Immature natural killer cell (primary cell): ENCODE results near the gene KLF7. TPM values are rescaled to one million over a fixed set of nuclear protein-coding genes. Genes with fewer than 3 reads are reported as not detected.

Source experiments
- DNase-seq, 3 donors: peaks; one replicate each; pipeline ENCODE4 v3.0.0; 2022; ENCODE audit warnings: mixed read lengths in 1 of 3
- H3K27ac Mint-ChIP-seq, 6 donors: one replicate each; pipeline ENCODE4 v1.8.0; 2020; ENCODE audit warnings: mixed read lengths in 6 of 6, mild to moderate bottlenecking in 5 of 6, inconsistent platforms in 4 of 6, moderate library complexity in 3 of 6
- H3K27me3 Mint-ChIP-seq, 3 donors: one replicate each; pipeline ENCODE4 v1.8.0; 2020 to 2021; ENCODE audit warnings: low read depth in 3 of 3, mild to moderate bottlenecking in 3 of 3, mixed read lengths in 3 of 3, moderate library complexity in 3 of 3, inconsistent platforms in 1 of 3
- H3K36me3 Mint-ChIP-seq, 3 donors: one replicate each; pipeline ENCODE4 v1.8.0; 2020; ENCODE audit warnings: mixed read lengths in 3 of 3, inconsistent platforms in 2 of 3, mild to moderate bottlenecking in 2 of 3
- H3K4me1 Mint-ChIP-seq, 2 donors: one replicate each; pipeline ENCODE4 v1.8.0; 2020; ENCODE audit warnings: inconsistent platforms in 2 of 2, mild to moderate bottlenecking in 2 of 2, mixed read lengths in 2 of 2, moderate library complexity in 1 of 2
- H3K4me3 Mint-ChIP-seq, 5 donors: one replicate each; pipeline ENCODE4 v1.8.0; 2020; ENCODE audit warnings: mild to moderate bottlenecking in 5 of 5, mixed read lengths in 5 of 5, inconsistent platforms in 3 of 5, moderate library complexity in 3 of 5
- H3K9me3 Mint-ChIP-seq, 6 donors: one replicate each; pipeline ENCODE4 v1.8.0; 2020; ENCODE audit warnings: mild to moderate bottlenecking in 6 of 6, mixed read lengths in 6 of 6, inconsistent platforms in 4 of 6, moderate library complexity in 3 of 6
- polyA plus RNA-seq, 3 donors: library from polyadenylated mRNA; unstranded; fragments of 300-500 nt; fragmentation: Illumina TruSeq; gene quantifications; one replicate each; pipeline ENCODE4 v1.2.3, GENCODE V29; 2021

KLF7 gene
- polyA plus RNA-seq, 3 donors from 2014 or later, result 3.5 to 10.2 (median 6.7) TPM

DNA sequence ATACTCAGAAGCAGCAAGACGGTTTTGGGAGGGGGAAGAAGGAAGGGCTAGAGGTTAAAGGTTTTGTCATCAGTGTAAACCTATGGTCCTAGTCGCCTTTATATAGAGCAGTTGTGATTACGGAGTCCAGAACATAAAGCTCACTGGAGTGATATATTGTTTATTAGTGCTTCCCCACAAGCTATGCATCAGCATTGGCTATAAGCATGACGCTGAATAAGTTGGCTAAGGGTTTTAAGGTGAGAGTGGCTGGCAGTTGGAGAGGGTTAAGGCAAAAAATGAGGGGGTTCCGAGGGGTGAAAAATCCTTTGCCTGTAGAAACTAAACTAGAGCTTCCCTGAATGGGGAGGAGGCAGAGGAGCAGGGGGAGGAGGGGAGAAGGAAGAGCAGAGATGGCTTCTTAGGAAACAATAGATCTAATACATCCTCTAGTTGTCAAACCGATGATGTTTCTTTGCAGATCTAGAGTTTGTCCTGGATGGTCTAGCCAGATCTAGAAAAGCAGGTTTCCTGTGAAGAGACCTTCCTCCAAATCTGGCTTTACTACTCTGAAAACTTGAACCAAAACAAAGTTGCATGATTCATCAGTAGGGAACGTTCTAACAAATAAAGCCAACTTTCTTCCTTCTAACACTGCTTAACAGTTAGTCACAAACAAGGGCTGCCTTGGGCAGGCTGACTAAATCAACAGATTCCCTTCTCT lies 2.5 kb downstream of the KLF7 start:
- peak in 2 of 3 donors; percentile 8 to 18 for DNase-seq
- peaks cover 6 to 23% (median 20%) of the 10 kb centered on the region in 3 donors for H3K27me3 Mint-ChIP-seq
- peak overlapping the region; percentile 89 to 97 (median 95) for H3K4me3 Mint-ChIP-seq
- peak overlapping the region; percentile 62 to 97 (median 96) for H3K27ac Mint-ChIP-seq
- no peaks in the 10 kb centered on the region for H3K36me3 Mint-ChIP-seq
- H3K9me3 Mint-ChIP-seq, result no peaks in the 10 kb centered on the region
- H3K4me1 Mint-ChIP-seq, result peaks cover 42 to 44% of the 10 kb centered on the region in 2 donors

DNA sequence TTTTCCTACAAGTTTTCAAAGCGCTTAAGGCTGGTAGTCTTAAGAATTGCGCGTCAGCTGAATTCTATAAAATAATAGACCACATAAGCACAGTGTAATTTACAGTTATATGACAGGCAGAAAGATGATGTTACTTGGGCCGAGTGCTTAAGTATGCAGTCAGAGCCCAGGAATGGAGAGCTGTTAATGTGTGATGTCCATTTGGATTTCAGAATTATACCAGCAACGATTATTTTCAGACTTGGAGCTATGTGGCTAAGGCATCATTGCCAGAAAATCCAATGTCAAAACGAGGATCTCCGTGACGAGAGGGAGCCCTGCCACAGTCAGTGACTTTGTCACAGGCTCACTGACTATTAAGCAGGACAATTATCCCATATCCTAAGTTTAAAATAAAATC lies 3.4 kb downstream of the KLF7 start:
- no peaks in the 10 kb centered on the region for H3K9me3 Mint-ChIP-seq
- H3K27me3 Mint-ChIP-seq, result peaks cover 6 to 20% (median 17%) of the 10 kb centered on the region in 3 donors
- peak overlapping the region in 3 of 6 donors; percentile 23 to 39 (median 34) for H3K27ac Mint-ChIP-seq
- no peaks in the 10 kb centered on the region for H3K36me3 Mint-ChIP-seq
- H3K4me3 Mint-ChIP-seq, result peak overlapping the region in 2 of 5 donors; percentile 89 to 95
- peaks cover 42 to 46% of the 10 kb centered on the region in 2 donors for H3K4me1 Mint-ChIP-seq
- no peak for DNase-seq

DNA sequence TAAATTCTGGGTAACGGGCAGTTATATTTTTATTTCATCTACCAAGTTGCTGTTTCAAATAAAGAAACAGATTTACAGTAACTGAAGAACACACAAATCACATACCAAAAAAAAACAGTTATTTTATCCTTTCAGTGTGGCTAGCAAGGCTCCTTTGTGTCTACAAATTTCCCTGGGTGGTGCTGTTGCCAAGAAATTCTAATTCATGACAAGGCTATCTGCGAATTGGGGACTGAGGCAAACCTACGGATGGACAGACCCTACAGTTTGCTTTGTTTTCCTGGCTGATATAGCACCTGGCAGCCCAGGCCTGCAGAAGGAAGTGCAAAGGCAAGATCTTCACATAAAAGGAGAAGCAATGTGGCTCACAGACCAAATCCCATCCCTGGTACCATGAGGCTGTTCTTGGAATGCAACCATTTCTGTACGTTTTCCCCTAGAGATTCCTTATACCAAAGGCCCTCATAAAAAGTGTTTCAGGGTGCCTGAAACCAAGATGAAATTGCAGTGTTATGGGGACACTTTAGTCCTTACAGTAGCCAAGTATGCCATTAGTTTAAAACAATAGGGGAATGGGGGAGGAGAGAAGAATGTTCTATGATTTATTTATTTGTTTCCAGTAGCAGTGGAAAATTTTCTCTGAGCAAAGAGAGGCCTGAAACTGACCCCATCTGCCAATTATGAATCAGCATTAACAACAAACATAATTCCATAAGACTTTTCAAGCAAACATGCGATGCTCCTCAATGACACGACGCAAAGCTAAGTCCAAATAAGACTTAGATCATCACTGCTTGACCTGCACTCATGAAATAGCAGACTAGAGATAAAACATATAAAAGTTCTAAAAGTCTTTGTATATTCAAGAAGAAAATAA lies 4.3 kb downstream of the KLF7 start:
- no peaks in the 10 kb centered on the region for H3K36me3 Mint-ChIP-seq
- no peaks in the 10 kb centered on the region for H3K9me3 Mint-ChIP-seq
- no peak for DNase-seq
- peaks cover 6 to 20% (median 13%) of the 10 kb centered on the region in 3 donors for H3K27me3 Mint-ChIP-seq
- H3K27ac Mint-ChIP-seq, result peak overlapping the region in 1 of 6 donors; percentile 34
- H3K4me3 Mint-ChIP-seq, result no peak overlapping the region
- peaks cover 46 to 49% of the 10 kb centered on the region in 2 donors for H3K4me1 Mint-ChIP-seq

DNA sequence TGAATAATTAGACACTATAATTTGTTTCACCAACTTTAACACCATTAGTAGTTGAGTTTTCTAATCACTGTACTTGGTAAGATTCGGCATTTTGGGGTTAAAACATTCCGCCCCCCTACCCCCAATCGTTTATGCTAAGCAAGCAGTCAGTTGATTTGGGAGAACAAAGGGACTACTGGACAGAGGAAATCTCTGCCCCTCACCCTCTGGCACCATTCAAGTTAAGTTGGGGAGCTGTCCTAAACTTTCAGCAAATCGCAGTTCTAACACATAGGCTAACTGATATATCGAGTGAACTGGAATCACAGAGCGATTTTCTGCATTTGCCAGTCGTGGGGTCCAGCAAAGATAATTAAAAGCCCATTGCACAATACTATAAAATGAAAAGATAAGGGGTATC lies 5.6 kb downstream of the KLF7 start:
- Mint-ChIP-seq H3K27ac (no peak overlapping the region), H3K4me3 (no peak overlapping the region)

DNA sequence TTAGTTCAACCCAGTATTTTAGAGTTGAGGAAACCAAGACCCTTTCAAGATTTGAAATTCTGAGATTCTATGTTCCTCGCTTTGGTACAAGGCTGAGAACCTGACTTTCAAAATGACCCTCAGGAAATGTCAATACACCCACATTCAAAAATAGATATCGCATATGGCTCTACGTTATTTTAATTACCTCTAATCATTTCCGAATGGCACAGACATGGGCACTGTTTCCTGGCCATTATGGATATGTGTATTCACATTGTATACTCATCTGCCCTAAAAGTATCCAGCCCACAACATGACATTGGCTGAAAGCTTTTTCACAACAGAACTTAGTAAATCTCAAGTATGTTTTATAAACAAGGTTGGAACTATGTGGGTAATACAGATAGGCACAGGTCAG lies 6.7 kb downstream of the KLF7 start:
- Mint-ChIP-seq H3K27ac (no peak overlapping the region), H3K4me1 (peaks cover 56 to 73% of the 10 kb centered on the region in 2 donors), H3K27me3 (peaks cover 0 to under 1% (median 0%) of the 10 kb centered on the region in 3 donors), H3K36me3 (no peaks in the 10 kb centered on the region), H3K9me3 (no peaks in the 10 kb centered on the region), H3K4me3 (no peak overlapping the region)
- no peak for DNase-seq

More for the DNA sequence above, 5.6 kb downstream of the KLF7 start:
- H3K36me3 Mint-ChIP-seq, result no peaks in the 10 kb centered on the region
- H3K4me1 Mint-ChIP-seq, result peaks cover 54 to 63% of the 10 kb centered on the region in 2 donors
- no peak for DNase-seq
- H3K27me3 Mint-ChIP-seq, result peaks cover 2 to 8% (median 6%) of the 10 kb centered on the region in 3 donors
- H3K9me3 Mint-ChIP-seq, result no peaks in the 10 kb centered on the region

DNA sequence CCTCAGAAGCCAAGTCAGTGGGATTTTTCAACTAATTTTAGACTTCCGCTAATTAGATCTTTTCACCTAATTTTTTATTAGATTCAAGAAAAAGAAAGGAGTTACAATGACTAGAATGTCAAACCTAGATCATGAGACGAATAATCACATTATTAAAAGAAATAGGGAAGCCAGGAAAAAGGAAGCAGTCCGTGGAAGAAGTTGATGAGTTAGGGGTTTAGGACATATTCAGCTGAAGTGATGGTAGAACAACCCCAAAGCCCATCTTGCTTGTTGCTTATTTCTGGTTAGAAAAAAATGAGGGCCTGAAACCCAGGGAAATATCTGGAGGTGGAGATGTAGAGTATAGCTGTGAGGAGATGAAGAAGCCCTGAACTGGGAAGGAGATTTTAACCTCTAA lies 8.0 kb downstream of the KLF7 start:
- DNase-seq, result no peak
- no peaks in the 10 kb centered on the region for H3K9me3 Mint-ChIP-seq
- peak overlapping the region in 1 of 6 donors; percentile 20 for H3K27ac Mint-ChIP-seq
- H3K4me1 Mint-ChIP-seq, result peaks cover 55 to 73% of the 10 kb centered on the region in 2 donors
- no peak overlapping the region for H3K4me3 Mint-ChIP-seq
- no peaks in the 10 kb centered on the region for H3K36me3 Mint-ChIP-seq
- H3K27me3 Mint-ChIP-seq, result no peaks in the 10 kb centered on the region

DNA sequence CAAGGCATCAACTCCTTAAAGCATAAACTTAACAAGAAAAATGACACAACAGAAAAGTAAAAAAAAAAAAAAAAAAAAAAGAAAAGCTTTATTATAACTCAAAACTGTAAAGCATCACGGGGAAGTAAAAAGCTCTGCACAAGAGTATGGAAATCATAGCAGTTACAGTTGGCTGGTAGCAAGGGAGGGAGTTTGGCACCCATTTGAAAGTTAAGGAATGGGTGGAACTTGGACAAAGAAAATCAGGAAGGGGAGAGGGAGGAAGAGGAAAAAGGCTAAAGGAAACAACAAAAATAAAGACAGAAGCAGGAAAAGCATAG lies 8.6 kb downstream of the KLF7 start:
- no peaks in the 10 kb centered on the region for H3K36me3 Mint-ChIP-seq
- DNase-seq, result no peak
- H3K27me3 Mint-ChIP-seq, result no peaks in the 10 kb centered on the region
- H3K27ac Mint-ChIP-seq, result peak overlapping the region in 1 of 6 donors; percentile 40
- no peak overlapping the region for H3K4me3 Mint-ChIP-seq
- H3K9me3 Mint-ChIP-seq, result no peaks in the 10 kb centered on the region
- H3K4me1 Mint-ChIP-seq, result peaks cover 54 to 73% of the 10 kb centered on the region in 2 donors

DNA sequence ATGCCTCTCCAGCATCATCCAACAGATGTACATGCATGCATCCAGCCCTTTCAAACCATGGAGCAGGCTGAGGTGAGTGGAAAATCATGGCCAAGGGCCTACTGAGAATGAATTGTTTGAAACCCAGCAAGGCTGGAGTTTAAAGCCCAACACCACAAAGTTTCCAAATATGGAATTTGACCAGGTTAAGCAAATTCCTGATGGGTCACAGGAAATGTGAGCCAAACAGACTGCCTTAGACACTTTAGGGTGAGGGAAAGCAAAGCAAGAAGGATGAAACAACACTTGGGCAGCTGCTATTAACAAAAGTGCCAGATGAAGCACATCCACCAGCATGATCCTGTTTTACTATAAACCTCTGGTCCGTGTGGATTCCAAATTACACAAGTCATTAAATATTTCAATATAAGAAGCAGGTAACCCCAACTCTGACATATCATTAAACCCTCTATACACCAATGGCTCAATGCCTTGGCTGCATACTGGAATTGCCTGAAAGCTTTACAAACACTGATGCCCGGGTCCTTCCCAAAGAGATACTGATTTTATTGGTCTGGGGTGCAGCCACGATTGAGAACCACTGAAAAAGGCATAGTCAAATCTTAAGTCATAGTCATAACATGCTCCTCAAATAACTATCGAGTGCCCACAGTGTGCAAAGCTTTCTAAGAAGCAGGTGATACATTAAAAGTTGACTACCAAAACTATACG lies 9.1 kb downstream of the KLF7 start:
- Mint-ChIP-seq H3K4me1 (peaks cover 57 to 73% of the 10 kb centered on the region in 2 donors), H3K4me3 (peak overlapping the region; percentile 70 to 87 (median 72)), H3K36me3 (no peaks in the 10 kb centered on the region), H3K9me3 (no peaks in the 10 kb centered on the region), H3K27me3 (peaks cover 0 to 1% (median 0%) of the 10 kb centered on the region in 3 donors), H3K27ac (peak overlapping the region in 4 of 6 donors; percentile 39 to 52 (median 44))
- DNase-seq, result no peak

DNA sequence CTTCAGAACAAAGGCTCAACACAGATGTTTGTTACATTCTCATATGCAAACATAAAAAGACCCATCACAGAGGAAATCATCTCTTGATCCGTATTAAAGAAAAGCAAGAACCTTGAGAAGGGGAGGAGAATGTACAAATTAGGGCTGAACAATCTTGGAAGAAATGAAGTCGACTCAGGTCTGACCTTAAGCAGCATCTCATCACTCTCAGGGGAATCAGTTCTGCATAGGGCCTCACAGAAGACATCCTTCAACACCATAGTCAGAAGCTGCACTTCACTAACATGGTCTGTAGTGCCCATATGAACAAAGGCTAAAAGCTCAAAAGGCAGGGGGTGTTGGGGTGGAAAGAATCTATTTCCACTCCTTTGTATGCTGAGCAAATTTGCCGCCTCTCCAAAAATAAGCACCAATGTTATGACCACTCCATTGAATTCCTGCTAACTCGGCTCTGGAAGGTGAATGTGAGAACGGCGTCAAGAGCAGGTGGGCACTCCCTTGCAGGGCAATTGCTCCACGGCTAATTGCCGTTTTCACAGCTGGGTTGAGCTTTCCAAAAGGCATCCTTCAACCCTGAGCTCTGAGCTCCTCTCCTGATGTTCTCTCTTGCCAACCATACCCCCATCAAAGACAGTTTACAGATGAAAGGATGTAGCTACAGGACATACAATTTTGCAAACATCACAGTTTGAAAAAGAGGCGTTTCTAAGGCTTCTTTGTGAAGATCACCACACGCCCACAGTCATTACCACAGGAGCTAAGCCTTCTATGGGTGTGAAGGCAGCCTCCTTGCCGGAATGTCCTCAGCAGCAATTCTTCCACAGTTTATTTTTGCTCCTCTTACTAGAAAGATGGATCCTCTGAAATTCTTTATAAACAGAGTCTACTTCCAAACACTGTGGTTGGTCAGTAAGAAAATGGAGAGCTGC lies 10.0 kb downstream of the KLF7 start:
- peak; percentile 26 to 38 (median 35) for DNase-seq
- no peaks in the 10 kb centered on the region for H3K9me3 Mint-ChIP-seq
- peaks cover 60 to 73% of the 10 kb centered on the region in 2 donors for H3K4me1 Mint-ChIP-seq
- H3K36me3 Mint-ChIP-seq, result no peaks in the 10 kb centered on the region
- H3K4me3 Mint-ChIP-seq, result peak overlapping the region; percentile 70 to 87 (median 72)
- peaks cover 0 to 1% (median 0%) of the 10 kb centered on the region in 3 donors for H3K27me3 Mint-ChIP-seq
- H3K27ac Mint-ChIP-seq, result peak overlapping the region; percentile 39 to 86 (median 67)

DNA sequence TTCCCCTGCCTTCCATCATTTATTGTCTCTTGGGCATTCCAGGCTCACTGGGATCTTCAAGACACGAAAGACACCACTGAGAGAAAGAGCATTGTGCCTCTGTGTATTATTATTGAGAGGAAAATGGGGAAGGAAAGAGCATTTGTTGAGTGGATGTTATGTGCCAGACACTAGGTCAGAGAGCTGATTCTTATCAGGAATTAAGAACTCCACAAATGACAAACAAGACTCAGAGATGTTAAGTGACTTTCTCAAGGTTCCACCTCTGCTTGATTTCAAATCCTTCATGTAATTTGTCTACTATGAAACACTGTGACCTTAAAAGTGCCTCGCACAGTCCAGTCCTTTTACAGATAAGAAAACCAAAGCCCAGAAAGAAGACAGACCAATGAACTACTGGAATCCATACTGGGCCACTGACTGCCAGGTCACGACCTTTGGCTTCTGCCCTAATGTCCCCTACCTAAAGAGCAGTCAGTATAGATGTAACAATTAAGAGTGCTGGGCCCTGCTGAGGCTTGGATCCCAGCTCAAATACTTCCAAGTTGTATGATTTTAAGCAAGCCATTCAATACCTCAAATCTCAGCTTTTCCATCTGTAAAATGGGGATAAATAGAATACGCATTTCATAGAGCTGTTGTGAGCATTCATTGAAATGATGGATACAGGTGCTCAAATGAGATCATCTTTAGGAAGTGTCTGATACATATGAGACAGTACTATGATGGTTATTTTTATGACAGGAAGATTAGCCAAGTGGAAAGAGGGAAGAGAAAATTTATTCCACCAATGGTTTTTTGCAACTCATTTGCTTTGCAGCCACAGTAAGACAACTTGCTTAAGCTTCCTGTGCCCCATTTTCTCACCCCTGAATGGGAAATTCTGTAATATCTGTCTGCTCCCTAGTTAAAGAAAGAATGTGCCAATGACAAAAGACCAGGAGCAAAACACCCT lies 10.9 kb downstream of the KLF7 start:
- H3K27me3 Mint-ChIP-seq, result peaks cover 0 to 1% (median 0%) of the 10 kb centered on the region in 3 donors
- H3K9me3 Mint-ChIP-seq, result no peaks in the 10 kb centered on the region
- H3K4me1 Mint-ChIP-seq, result peaks cover 70 to 82% of the 10 kb centered on the region in 2 donors

DNA sequence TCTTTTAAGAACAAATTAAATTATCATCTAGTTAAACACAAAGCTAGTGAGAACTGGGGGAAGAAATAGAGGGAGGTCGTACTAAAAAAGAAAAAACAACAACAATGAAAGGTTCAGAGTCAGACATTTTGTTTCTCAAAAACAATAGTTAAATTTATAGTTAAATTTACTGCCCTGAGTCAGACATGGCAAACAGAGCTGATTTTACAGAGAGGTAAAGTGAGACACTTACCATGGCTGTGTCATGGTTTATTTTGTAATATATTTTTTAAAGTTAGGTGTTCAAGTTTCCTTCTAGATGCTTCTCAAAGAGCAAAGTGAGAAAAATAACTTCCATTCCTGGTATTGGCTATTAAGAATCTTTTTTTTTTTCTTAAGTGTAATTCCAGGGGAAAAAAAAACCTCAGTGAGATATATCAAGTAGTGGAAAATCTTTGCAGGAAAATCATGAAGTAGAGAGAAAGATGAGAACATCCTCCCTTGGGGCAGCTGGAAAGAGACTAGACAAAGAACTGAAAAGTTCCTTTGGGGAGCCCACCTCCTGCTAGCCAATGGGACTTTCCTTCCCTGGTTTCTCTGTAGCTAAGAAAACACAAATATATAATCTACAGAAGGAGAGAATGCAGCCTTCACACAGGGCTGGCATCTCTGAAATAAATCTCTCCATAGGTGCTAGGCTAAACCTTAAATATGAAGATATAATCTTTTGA lies 12.3 kb downstream of the KLF7 start:
- peak overlapping the region in 5 of 6 donors; percentile 12 to 78 (median 47) for H3K27ac Mint-ChIP-seq
- H3K36me3 Mint-ChIP-seq, result peaks cover 4 to 9% (median 5%) of the 10 kb centered on the region in 3 donors
- no peak for DNase-seq
- H3K27me3 Mint-ChIP-seq, result peaks cover 0 to 1% (median 0%) of the 10 kb centered on the region in 3 donors
- H3K9me3 Mint-ChIP-seq, result no peaks in the 10 kb centered on the region
- H3K4me3 Mint-ChIP-seq, result peak overlapping the region in 3 of 5 donors; percentile 9 to 54 (median 36)
- H3K4me1 Mint-ChIP-seq, result peaks cover 78 to 96% of the 10 kb centered on the region in 2 donors

More for the DNA sequence above, 10.9 kb downstream of the KLF7 start:
- no peak for DNase-seq
- Mint-ChIP-seq H3K36me3 (no peaks in the 10 kb centered on the region), H3K27ac (peak overlapping the region; percentile 47 to 86 (median 74)), H3K4me3 (peak overlapping the region; percentile 19 to 87 (median 71))
